GM12878 (cell line): ENCODE data around the gene SMPD3. TPM values are rescaled to one million over a fixed set of nuclear protein-coding genes. Genes with fewer than 3 reads are reported as not detected.

Experiments
- ATAC-seq: fragments of 200-7000 bp; cut with Tn5 transposase; 3 replicates; pipeline ENCODE4 v1.9.1; 2020; ENCODE audit warnings: mild to moderate bottlenecking, moderate library complexity
- BruUV-seq: library from RNA; stranded (reverse); fragments of 400-500 nt; replicated peaks from 2 replicates; lab custom pipeline; 2021; lab: Mats Ljungman, UMichigan
- CTCF ChIA-PET: fragments of 300-600 bp; sonication (Branson Sonifier 250); formaldehyde crosslinking; extraction: SDS; loops from one replicate; lab custom pipeline; 2021; ENCODE audit warnings: inconsistent platforms; lab: Yijun Ruan, JAX
- POLR2A ChIA-PET: fragments of 350-600 bp; formaldehyde crosslinking; extraction: SDS; loops from one replicate; lab custom pipeline; 2021; ENCODE audit warnings: inconsistent platforms; lab: Charles Lee
- RAD21 ChIA-PET: fragments of 300-600 bp; sonication (Branson Sonifier 250); formaldehyde crosslinking; loops from one replicate; lab custom pipeline; 2023; ENCODE audit warnings: antibody characterized with exemption; ENCODE audit not compliant: unreplicated experiment; lab: Charles Lee
- SMC1A ChIA-PET: fragments of 300-600 bp; sonication (Branson Sonifier 250); formaldehyde crosslinking; loops from one replicate; lab custom pipeline; 2023; ENCODE audit not compliant: unreplicated experiment, uncharacterized antibody; lab: Charles Lee
- DNase-seq: peaks from one replicate; pipeline ENCODE4 v3.0.0-alpha.2; 2011; ENCODE audit warnings: low read depth, low spot score
- FAIRE-seq: peaks from 3 replicates; lab custom pipeline; 2011; peaks lifted over from hg19 to GRCh38; lab: Jason Lieb, UNC
- H2AFZ ChIP-seq: 2 replicates; pipeline ENCODE4 v1.6.0; 2011; ENCODE audit warnings: low read depth, low read length, control low read depth; ENCODE audit not compliant: control insufficient read depth
- H3K27ac ChIP-seq: 2 replicates; pipeline ENCODE4 v1.5.1; 2011; ENCODE audit warnings: control low read depth; ENCODE audit not compliant: control insufficient read depth, insufficient read depth
- H3K27me3 ChIP-seq, 2 experiments: replicated peaks in 1 of 2; 2 replicates each; pipeline versions ENCODE4 v1.6.0 to v1.6.1; 2011; ENCODE audit warnings: low read length in 1 of 2; ENCODE audit not compliant: control insufficient read depth in 2 of 2, insufficient read depth in 2 of 2
- H3K36me3 ChIP-seq, 2 experiments: 2 replicates each; pipeline ENCODE4 v1.5.1; 2011; ENCODE audit warnings: low read length in 1 of 2; ENCODE audit not compliant: control insufficient read depth in 2 of 2, insufficient read depth in 2 of 2
- H3K4me1 ChIP-seq: 2 replicates; pipeline ENCODE4 v1.6.1; 2011; ENCODE audit warnings: mild to moderate bottlenecking, low read length, moderate library complexity, mixed read lengths; ENCODE audit not compliant: control insufficient read depth, insufficient read depth
- H3K4me2 ChIP-seq: 2 replicates; pipeline ENCODE4 v1.6.0; 2011; ENCODE audit warnings: control low read depth; ENCODE audit not compliant: control insufficient read depth, insufficient read depth
- H3K4me3 ChIP-seq: fragments of 200-600 bp; sonication (generic); 2 replicates; pipeline ENCODE4 v1.5.1; 2016
- H3K79me2 ChIP-seq: 2 replicates; pipeline ENCODE4 v1.6.0; 2011; ENCODE audit warnings: low read length; ENCODE audit not compliant: control insufficient read depth, insufficient read depth
- H3K9ac ChIP-seq: 2 replicates; pipeline ENCODE4 v1.8.0; 2011; ENCODE audit warnings: low read length, control low read depth, mixed read lengths; ENCODE audit not compliant: control insufficient read depth, insufficient read depth
- H3K9me3 ChIP-seq: replicated peaks from 3 replicates; pipeline ENCODE4 v1.5.1; 2011; ENCODE audit warnings: mild to moderate bottlenecking, low read length; ENCODE audit not compliant: control insufficient read depth, insufficient read depth
- H4K20me1 ChIP-seq: 2 replicates; pipeline ENCODE4 v1.6.0; 2011; ENCODE audit not compliant: control insufficient read depth, insufficient read depth
- IRF3 ChIP-seq: fragments of 450-650 bp; IDR thresholded peaks from 2 replicates; pipeline ENCODE4 v1.6.1; 2014; ENCODE audit warnings: mild to moderate bottlenecking
- IRF4 ChIP-seq: IDR thresholded peaks from 2 replicates; pipeline ENCODE4 v1.6.1; 2011; ENCODE audit warnings: low read depth, low read length
- KAT2A ChIP-seq: conservative IDR thresholded peaks from 2 replicates; pipeline ENCODE4 v1.6.1; 2011; ENCODE audit warnings: low read depth, low read length; ENCODE audit not compliant: control insufficient read depth
- MEF2A ChIP-seq: IDR thresholded peaks from 2 replicates; pipeline ENCODE4 v1.6.1; 2011; ENCODE audit warnings: low read depth, mild to moderate bottlenecking, low read length, moderate library complexity; ENCODE audit not compliant: insufficient read depth
- MYB ChIP-seq: fragments of 150-350 bp; IDR thresholded peaks from 2 replicates; pipeline ENCODE4 v1.6.1; 2014; ENCODE audit warnings: mild to moderate bottlenecking, low read depth, low read length, borderline replicate concordance
- NBN ChIP-seq: fragments of 450-650 bp; IDR thresholded peaks from 2 replicates; pipeline ENCODE4 v1.6.1; 2016
- SMAD5 ChIP-seq: IDR thresholded peaks from 2 replicates; pipeline ENCODE4 v1.6.1; 2016; ENCODE audit warnings: antibody characterized with exemption, low read depth
- TCF12 ChIP-seq: IDR thresholded peaks from 2 replicates; pipeline ENCODE4 v1.6.1; 2011; ENCODE audit warnings: low read depth, mild to moderate bottlenecking, low read length
- USF2 ChIP-seq: IDR thresholded peaks from 2 replicates; pipeline ENCODE4 v1.6.1; 2011; ENCODE audit warnings: low read depth, low read length, improper control_type of control experiment, borderline replicate concordance
- ZNF207 ChIP-seq: fragments of 450-650 bp; IDR thresholded peaks from 2 replicates; pipeline ENCODE4 v1.6.1; 2014; ENCODE audit warnings: antibody characterized with exemption, mild to moderate bottlenecking, borderline replicate concordance
- ZNF24 ChIP-seq: fragments of 450-650 bp; IDR thresholded peaks from 2 replicates; pipeline ENCODE4 v1.6.1; 2017; ENCODE audit warnings: antibody characterized with exemption, mild to moderate bottlenecking
- WGBS: methylation state at CpG from one replicate; pipeline ENCODE4 v1.1.6; 2016; ENCODE audit warnings: low lambda C conversion rate; ENCODE audit not compliant: insufficient replicate concordance, insufficient coverage; ENCODE audit errors: missing lambda C conversion rate; 5-methylcytosine and 5-hydroxymethylcytosine counted together
- in situ Hi-C: fragments of 300-500 bp; cut with MboI; formaldehyde crosslinking; loops from 9 replicates; pipeline ENCODE4 v1.14.3; 2018; ENCODE audit warnings: mixed read lengths
- intact Hi-C: fragments of 100-400 bp; cut with micrococcal nuclease; formaldehyde crosslinking; loops from one replicate; pipeline ENCODE4 v1.14.2; 2022; ENCODE audit not compliant: unreplicated experiment
- polyA plus RNA-seq, 11 experiments: library from polyadenylated mRNA; depleted of rRNA in 4 of 11; unstranded in 6 of 11; stranded (reverse) in 5 of 11; fragments of >200 nt; fragmentation: Nextera tagmentation in 4 of 11; fragmentation: Illumina TruSeq in 1 of 11; extraction: Ambion mirVana in 4 of 11; extraction: Trizol in 1 of 11; gene quantifications; 1 replicate in 1 of 11; 2 replicates in 10 of 11; pipeline versions ENCODE4 v1.2.1 to v1.2.3, GENCODE V29; 2011 to 2016; ENCODE audit warnings: inconsistent platforms in 2 of 11, missing spikeins in 2 of 11, low read depth in 1 of 11
- total RNA-seq, 4 experiments: library from RNA; depleted of rRNA in 3 of 4; stranded (reverse); fragments of >200 nt in 3 of 4; fragmentation: Illumina TruSeq in 1 of 4; extraction: Trizol in 1 of 4; gene quantifications; 2 replicates each; pipeline versions ENCODE4 v1.2.1 to v1.2.3, GENCODE V29; 2013 to 2021
- TF ChIP-seq, protein P1 (sequence below): IDR thresholded peaks from 2 replicates; pipeline ENCODE4 v1.6.1; 2012; ENCODE audit warnings: low read length, inconsistent platforms

Gene SMPD3
- total and polyA plus RNA-seq, 10 of the 15 experiments (the other 5 are each of a cell fraction or from before 2014, with no cell fraction given): 0.04 to 2.0 (median 1.2) TPM

- no TSS peak for BruUV-seq
- Histone ChIP-seq H3K79me2 (no peaks in the 10 kb centered on the region), H3K9me3 (no peaks in the 10 kb centered on the region), H3K4me2 (no peak overlapping the region)
- TF ChIP-seq ZNF24 (no peak), NBN (no peak), TCF12 (no peak), ZNF207 (no peak), IRF4 (no peak), USF2 (no peak), IRF3 (no peak), KAT2A (no peak), SMAD5 (no peak), MEF2A (no peak), MYB (no peak)
- TF ChIP-seq, protein P1, sequence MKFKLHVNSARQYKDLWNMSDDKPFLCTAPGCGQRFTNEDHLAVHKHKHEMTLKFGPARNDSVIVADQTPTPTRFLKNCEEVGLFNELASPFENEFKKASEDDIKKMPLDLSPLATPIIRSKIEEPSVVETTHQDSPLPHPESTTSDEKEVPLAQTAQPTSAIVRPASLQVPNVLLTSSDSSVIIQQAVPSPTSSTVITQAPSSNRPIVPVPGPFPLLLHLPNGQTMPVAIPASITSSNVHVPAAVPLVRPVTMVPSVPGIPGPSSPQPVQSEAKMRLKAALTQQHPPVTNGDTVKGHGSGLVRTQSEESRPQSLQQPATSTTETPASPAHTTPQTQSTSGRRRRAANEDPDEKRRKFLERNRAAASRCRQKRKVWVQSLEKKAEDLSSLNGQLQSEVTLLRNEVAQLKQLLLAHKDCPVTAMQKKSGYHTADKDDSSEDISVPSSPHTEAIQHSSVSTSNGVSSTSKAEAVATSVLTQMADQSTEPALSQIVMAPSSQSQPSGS: no peak
- TF ChIP-seq, all 136 proteins: peak for 0
- H2AFZ ChIP-seq: no peak overlapping the region
- DNase-seq (no peak), FAIRE-seq (no peak), ATAC-seq (no peak)
- ChIA-PET POLR2A (no interaction called here), RAD21 (no interaction called here), CTCF (interaction anchor here (9.1 kb wide), 1 partner anchor 12 kb away, joined by 77 read pairs; no protein-coding TSS in a partner anchor), SMC1A (interaction anchor here (1.2 to 1.3 kb wide), 2 partner anchors 25 to 107 kb away, joined by 3 read pairs; partner anchors contain the start of gene SLC7A6)
- H4K20me1 ChIP-seq: no peaks in the 10 kb centered on the region
- H3K36me3 ChIP-seq: no peaks in the 10 kb centered on the region
- peaks cover 34% of the 10 kb centered on the region for H3K4me1 ChIP-seq
- 86% methylated on average over 27 of the region's 27 CpGs for WGBS
- no peak overlapping the region for H3K27ac ChIP-seq
- in situ Hi-C loops: no loop called here
- no peak overlapping the region for H3K9ac ChIP-seq
- no peaks in the 10 kb centered on the region; a peak in 2 of 4 replicates for H3K27me3 ChIP-seq
- H3K4me3 ChIP-seq: no peak overlapping the region
- intact Hi-C loops: no loop called here
Observed at GRCh38 chr16:68371276-68371651, 77.0 kb downstream of the SMPD3 start.
